GM18502 (cell line): Measurements from ENCODE around the gene SEC22B.
"Not testable (repeated sequence)": the region's sequence is repeated elsewhere in the genome, so short reads cannot be mapped to it uniquely, and the experiment has no call there.

Experiments used
- ATAC-seq: cut with Tn5 transposase; IDR thresholded peaks from one replicate; pipeline ENCODE4 v1.9.1; 2021; ENCODE audit warnings: mild to moderate bottlenecking; ENCODE audit not compliant: unreplicated experiment, poor library complexity

The SEC22B gene

DNA sequence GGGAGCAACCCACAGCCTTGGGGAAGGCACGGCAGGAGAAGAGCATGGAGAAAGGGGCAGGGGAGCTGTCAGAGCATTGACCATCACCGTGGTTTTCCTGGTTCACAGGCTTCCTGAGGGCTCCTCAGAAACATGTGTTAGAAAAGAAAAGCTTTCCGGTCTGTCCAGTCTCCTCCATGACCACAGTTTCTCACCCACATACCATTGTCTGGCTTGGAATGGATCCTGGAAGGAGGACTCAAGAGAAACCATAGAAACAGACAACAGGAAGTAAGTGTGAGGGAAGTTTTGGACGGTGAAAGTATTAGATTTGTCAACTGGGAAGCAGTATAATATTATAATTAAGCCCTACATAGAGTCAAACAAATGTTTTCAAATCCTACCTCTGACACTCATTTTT, 55.8 kb downstream of the SEC22B start:
- not testable (repeated sequence) for ATAC-seq

DNA sequence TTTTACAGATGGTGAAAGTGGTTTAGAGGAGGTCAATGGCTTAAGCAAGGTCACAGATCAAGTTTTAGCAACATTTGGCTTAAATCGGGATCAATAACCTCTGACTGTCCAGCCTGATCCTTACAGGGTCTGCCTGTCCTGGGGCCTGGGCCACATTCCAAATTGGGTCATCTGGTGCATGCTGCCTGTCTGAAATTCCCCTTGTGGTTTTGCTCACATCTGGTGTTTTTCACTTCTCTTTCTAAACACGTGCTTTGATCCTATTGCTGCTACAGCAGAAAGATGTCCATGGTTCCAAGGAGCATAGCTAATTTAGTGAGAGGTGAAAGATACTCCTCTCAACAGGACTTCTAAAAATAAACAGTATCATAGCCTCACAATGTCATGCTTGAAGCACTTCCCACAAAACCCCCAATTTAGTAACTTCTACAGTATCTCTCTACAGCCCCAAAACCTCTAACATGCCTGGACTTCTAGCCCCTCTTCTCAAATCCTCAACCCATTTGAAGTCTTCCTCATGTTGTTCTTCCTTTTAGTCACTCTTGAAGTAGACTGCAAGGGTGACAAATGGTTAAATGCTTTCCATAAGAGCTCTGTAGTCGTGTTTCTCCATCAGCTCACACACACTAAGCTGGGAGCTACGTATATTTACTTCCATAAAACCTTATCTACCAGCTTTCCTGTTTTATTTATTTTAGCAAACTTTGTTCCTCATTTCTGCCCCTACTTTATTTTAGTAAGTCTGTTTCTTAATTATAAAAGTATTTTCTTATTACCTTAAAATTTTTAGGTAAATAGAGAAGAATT, 58.7 kb downstream of the SEC22B start:
- peak; percentile 70 for ATAC-seq

DNA sequence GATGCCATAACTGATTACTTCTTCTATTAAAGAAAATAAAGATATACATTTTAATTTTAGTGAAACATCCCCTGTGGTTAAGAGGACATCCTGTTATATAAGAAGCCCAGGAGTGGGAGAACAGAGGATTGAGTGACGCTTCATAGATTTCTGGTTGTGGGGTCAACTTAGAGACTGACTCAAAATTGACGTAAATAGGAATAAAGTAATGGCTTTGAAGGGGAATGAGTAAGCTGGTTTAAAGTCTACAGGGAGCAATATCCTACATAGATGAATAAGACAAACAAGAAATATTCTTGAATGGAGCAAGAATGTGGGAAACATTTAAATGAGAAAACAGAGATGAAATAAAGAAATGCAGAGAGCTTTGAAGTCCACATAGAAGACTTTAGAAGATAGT, 60.2 kb downstream of the SEC22B start:
- not testable (repeated sequence) for ATAC-seq

DNA sequence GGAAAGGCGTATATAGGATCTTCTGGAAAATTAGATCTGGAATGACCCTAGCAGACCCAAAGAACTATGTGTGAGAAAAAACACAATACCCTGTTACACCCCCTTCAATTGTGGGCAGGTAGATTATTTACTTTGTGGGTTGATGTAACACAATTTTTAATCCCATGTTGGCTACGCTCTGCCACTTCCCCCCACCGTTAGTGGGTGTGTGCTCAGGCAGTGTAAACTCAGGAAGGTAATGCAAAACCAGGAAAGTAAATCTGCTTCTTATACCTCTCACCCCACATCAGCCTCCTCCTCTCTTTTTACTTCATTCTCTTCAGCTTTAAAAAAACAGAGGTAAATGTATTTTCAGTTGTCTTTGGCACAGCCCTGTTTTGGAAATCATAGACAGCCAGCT, 63.2 kb downstream of the SEC22B start:
- not testable (repeated sequence) for ATAC-seq

DNA sequence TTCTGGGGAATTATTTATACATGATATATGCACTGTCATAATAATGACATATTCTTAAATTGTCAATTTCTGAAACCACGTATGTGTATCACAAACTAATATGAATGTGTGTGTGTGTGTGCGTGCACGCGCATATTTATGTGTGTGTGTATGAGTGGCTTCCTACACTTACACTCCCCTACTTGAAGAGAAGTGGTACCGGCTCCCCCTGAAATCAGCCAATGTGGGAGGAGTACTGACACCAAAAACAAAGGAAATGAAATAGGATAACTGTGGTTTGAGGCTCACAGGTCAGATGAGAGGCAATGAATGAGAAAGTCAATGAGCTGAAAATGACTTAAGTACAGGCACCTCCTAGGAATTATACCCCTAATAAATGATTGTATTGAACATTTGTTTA, 64.1 kb downstream of the SEC22B start:
- ATAC-seq = not testable (repeated sequence)

DNA sequence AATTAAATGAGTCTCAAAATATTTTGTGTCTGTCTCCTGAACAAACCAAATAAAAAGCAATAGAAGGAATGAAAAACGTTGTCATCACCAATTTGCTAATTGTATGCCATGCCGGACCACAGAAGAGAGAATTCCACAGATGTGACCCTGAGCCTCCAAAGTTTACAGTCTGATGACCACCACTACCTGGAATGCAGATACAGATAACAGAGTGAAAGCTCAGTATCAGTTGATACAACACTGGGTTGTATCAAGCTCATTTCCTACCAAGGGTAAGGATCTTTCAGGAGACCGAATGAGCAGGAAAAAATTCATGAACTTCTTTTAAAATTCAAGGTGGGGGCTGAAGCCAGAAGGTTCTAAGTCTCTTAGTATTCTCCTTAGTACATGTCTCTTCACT, 64.5 kb downstream of the SEC22B start:
- ATAC-seq = not testable (repeated sequence)

DNA sequence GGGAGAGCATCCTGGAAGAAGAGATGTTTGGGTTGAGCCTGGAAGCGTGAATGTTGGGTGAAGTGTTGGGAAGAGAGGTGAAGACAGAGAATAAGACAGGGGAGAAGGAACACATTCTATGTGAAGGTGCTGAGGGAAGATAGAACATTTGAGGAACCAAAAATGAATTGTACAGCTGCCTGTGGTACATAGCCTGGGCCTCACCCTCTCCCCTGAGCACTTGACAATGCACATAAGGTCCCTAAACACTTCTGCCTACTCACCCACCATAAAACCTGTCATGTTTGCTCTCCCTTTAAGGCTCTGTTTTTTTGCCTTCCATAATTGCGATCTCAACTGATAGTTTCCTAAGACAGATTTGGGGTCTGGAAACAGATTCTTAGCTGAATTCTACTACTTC, 65.3 kb downstream of the SEC22B start:
- ATAC-seq = not testable (repeated sequence)

DNA sequence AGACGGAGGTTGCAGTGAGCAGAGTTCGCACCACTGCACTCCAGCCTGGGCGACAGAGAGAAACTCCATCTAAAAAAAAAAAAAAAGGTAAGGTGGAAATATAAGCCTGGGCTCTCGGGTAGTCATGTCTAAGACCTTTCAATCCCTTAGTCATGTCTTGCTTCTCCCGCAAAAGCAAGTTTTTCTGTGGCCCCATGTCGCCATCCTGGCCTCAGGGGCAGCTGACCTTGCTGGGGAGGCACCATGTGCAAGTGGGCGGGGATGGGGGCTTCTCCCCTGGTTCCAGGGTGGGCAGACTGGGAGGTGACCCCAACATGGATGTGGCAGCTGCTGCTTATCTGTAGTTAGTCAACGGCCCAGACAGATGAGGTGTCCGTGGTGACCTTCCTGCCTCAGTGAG, 66.7 kb downstream of the SEC22B start:
- not testable (repeated sequence) for ATAC-seq

DNA sequence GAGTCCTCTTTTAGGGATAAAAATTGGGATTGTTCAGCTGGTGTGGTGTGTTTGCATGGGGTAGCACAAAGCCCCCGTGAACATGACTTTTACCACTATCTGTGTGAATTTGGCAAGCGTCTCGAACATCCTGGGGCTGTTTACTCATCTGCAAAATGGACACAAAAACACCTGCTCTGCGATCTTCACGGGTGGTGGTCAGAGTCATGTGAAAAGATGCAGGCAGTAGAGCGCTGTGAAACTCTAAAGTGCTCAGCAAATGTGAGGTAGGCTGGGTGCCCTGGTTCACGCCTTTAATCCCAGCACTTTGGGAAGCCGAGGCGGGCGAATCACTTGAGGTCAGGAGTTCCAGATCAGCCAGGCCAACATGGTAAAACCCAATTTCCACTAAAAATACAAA, 67.1 kb downstream of the SEC22B start:
- ATAC-seq = not testable (repeated sequence)

DNA sequence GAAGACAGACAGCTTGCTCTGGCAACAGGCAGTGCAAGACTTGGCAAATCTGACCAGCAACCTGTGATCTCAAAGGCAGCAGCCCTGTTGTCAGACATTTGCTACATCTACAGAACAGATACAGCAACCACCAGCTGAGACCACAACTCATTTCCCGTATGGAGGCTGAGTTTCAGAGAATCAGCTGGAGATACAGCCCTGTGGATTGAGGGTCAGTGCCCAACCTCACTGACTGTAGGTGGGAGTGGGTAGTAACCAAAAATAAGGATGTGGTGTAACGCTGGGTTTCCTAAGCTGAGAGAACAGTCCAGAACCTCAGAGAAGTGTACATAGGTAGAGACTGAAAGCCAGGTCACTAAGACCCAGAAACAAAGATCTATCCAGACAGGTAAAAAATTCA, 71.0 kb downstream of the SEC22B start:
- ATAC-seq = not testable (repeated sequence)

DNA sequence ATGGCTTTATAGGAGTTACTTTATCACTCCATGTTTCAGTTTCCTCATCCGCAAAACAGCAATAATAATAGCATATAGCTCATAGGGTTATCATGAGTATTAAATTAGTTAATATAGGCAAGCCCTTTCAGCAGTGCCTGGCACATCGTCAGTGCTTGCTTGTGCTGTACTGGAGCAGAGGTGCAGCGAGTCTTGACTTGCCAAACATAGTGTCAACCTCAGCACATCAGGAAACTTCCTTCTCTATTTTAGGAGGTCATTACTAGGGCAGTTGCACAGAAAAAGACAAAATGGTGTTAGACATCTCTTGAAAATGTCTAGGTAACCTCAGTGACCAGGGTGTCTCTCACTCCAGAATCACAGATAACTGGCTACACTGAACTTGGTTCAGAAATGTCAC, 72.6 kb downstream of the SEC22B start:
- not testable (repeated sequence) for ATAC-seq

DNA sequence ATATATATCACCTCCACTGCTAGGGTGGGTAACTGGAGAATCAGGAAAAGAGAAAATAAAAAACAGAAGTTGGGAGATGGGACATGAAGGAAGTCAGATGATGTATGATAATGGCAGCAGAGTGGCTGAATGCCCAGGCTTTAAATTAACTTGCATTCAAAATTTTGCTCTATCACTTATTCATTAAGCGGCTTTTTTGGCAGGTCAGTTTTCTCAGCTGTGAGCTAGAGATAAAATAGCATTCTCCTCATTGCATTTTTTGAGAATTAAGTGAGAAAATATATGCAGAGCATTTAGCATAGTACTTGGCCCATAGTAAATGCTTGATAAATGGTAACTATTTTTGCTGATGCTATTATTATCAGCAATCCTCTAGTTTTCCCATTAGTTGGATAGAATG, 74.7 kb downstream of the SEC22B start:
- not testable (repeated sequence) for ATAC-seq
